NCI-H524 treated with DMSO at 0.1 percent for 48 hours (cell line): ENCODE results near the gene AIG1.
"Not testable (repeated sequence)": the region's sequence is repeated elsewhere in the genome, so short reads cannot be mapped to it uniquely, and the experiment has no call there.

Experiments used
- DNase-seq: peaks from one replicate; lab custom pipeline; 2025; lab: John Stamatoyannopoulos, UW

AIG1 gene

GRCh38 chr6:143060806-143061596, at the start of gene AIG1:
Gene AIG1, plus strand, starts transcription at chr6:143060889. Its CDS starts 37 bp downstream, at chr6:143060926.
- no peak for DNase-seq

GRCh38 chr6:143014764-143015163, 45.9 kb upstream of the AIG1 start:
- DNase-seq, result no peak

- no peak for DNase-seq
These were observed 45.4 kb upstream of the AIG1 start for GRCh38 chr6:143015300-143015706.

GRCh38 chr6:143018955-143019354, 41.7 kb upstream of the AIG1 start:
- no peak for DNase-seq

- DNase-seq, result not testable (repeated sequence)
These were observed 39.8 kb upstream of the AIG1 start for GRCh38 chr6:143020862-143021261.

GRCh38 chr6:143021543-143021942, 39.1 kb upstream of the AIG1 start:
- no peak for DNase-seq

GRCh38 chr6:143022587-143022986, 38.1 kb upstream of the AIG1 start:
- DNase-seq, result no peak

- DNase-seq, result no peak
These were observed 37.0 kb upstream of the AIG1 start for GRCh38 chr6:143023695-143024094.

GRCh38 chr6:143024977-143025376, 35.7 kb upstream of the AIG1 start:
- no peak for DNase-seq

GRCh38 chr6:143026696-143027449, 33.8 kb upstream of the AIG1 start:
- no peak for DNase-seq

GRCh38 chr6:143034689-143035334, 25.9 kb upstream of the AIG1 start:
- DNase-seq, result no peak

GRCh38 chr6:143037470-143037869, 23.2 kb upstream of the AIG1 start:
- no peak for DNase-seq

- DNase-seq, result no peak
These were observed 21.9 kb upstream of the AIG1 start for GRCh38 chr6:143038833-143039232.

- no peak for DNase-seq
These were observed 21.1 kb upstream of the AIG1 start for GRCh38 chr6:143039548-143039947.

- DNase-seq, result no peak
These were observed 20.7 kb upstream of the AIG1 start for GRCh38 chr6:143040018-143040417.

GRCh38 chr6:143044345-143044744, 16.3 kb upstream of the AIG1 start:
- DNase-seq, result not testable (repeated sequence)

GRCh38 chr6:143049611-143050010, 11.1 kb upstream of the AIG1 start:
- DNase-seq, result no peak

- DNase-seq, result no peak
These were observed 10.2 kb upstream of the AIG1 start for GRCh38 chr6:143050509-143050908.

GRCh38 chr6:143052282-143052681, 8.4 kb upstream of the AIG1 start:
- no peak for DNase-seq

GRCh38 chr6:143053856-143054255, 6.8 kb upstream of the AIG1 start:
- DNase-seq, result no peak

- no peak for DNase-seq
These were observed 6.4 kb upstream of the AIG1 start for GRCh38 chr6:143054329-143054728.

- DNase-seq, result no peak
These were observed 5.5 kb upstream of the AIG1 start for GRCh38 chr6:143055213-143055612.

- no peak for DNase-seq
These were observed 4.8 kb upstream of the AIG1 start for GRCh38 chr6:143055891-143056290.
